SK-N-SH treated with all-trans-retinoic acid at 6 μM for 48 hours (cell line): ENCODE data around the gene PPID.

Experiments
- ATAC-seq: fragments of 200-7000 bp; cut with Tn5 transposase; 3 replicates; pipeline ENCODE4 v1.9.1; 2020; ENCODE audit warnings: mild to moderate bottlenecking, moderate library complexity
- ARNTL ChIP-seq: fragments of 450-650 bp; formaldehyde crosslinking; IDR thresholded peaks from 2 replicates; pipeline ENCODE4 v1.5.0; 2020; ENCODE audit warnings: low read depth, mild to moderate bottlenecking, moderate library complexity, borderline replicate concordance
- BACH2 ChIP-seq: fragments of 250-450 bp; sonication (Bioruptor Pico); IDR thresholded peaks from 2 replicates; pipeline ENCODE4 v1.9.0; 2021; ENCODE audit warnings: mild to moderate bottlenecking, borderline replicate concordance
- CSDC2 ChIP-seq: fragments of 250-450 bp; sonication (Bioruptor Pico); IDR thresholded peaks from 2 replicates; pipeline ENCODE4 v1.5.0; 2020; ENCODE audit warnings: mild to moderate bottlenecking, moderate library complexity
- ESRRG ChIP-seq: fragments of 250-450 bp; sonication (Bioruptor Pico); IDR thresholded peaks from 2 replicates; pipeline ENCODE4 v1.6.1; 2021; ENCODE audit warnings: mild to moderate bottlenecking
- GLIS3 ChIP-seq: fragments of 250-450 bp; sonication (Bioruptor Pico); IDR thresholded peaks from 2 replicates; pipeline ENCODE4 v1.5.0; 2020; ENCODE audit warnings: mild to moderate bottlenecking, moderate library complexity
- ISL1 ChIP-seq: fragments of 250-450 bp; sonication (Bioruptor Pico); IDR thresholded peaks from 2 replicates; pipeline ENCODE4 v2.1.2; 2022; ENCODE audit warnings: mild to moderate bottlenecking, moderate library complexity
- OSR1 ChIP-seq: fragments of 250-450 bp; sonication (Bioruptor Pico); IDR thresholded peaks from 2 replicates; pipeline ENCODE4 v1.8.0; 2022; ENCODE audit warnings: moderate library complexity, mild to moderate bottlenecking, inconsistent platforms
- PPARA ChIP-seq: fragments of 250-450 bp; sonication (Bioruptor Pico); IDR thresholded peaks from 2 replicates; pipeline ENCODE4 v1.5.0; 2020; ENCODE audit warnings: mild to moderate bottlenecking, borderline replicate concordance
- RARB ChIP-seq: fragments of 250-450 bp; sonication (Bioruptor Pico); IDR thresholded peaks from 2 replicates; pipeline ENCODE4 v1.8.0; 2021; ENCODE audit warnings: mild to moderate bottlenecking, moderate library complexity
- SNAI2 ChIP-seq: fragments of 250-450 bp; sonication (Bioruptor Pico); IDR thresholded peaks from 2 replicates; pipeline ENCODE4 v1.5.0; 2020; ENCODE audit warnings: mild to moderate bottlenecking, moderate library complexity
- TCF4 ChIP-seq: fragments of 250-450 bp; sonication (Bioruptor Pico); IDR thresholded peaks from 2 replicates; pipeline ENCODE4 v1.8.0; 2021; ENCODE audit warnings: mild to moderate bottlenecking, moderate library complexity, borderline replicate concordance
- TOX ChIP-seq: fragments of 250-450 bp; sonication (Bioruptor Pico); IDR thresholded peaks from 2 replicates; pipeline ENCODE4 v1.8.0; 2021; ENCODE audit warnings: mild to moderate bottlenecking, moderate library complexity, borderline replicate concordance
- ZFP3 ChIP-seq: fragments of 250-450 bp; sonication (Bioruptor Pico); IDR thresholded peaks from 2 replicates; pipeline ENCODE4 v1.5.0; 2020; ENCODE audit warnings: mild to moderate bottlenecking, moderate library complexity
- ZFP30 ChIP-seq: fragments of 450-650 bp; formaldehyde crosslinking; IDR thresholded peaks from 2 replicates; pipeline ENCODE4 v1.5.0; 2022; ENCODE audit warnings: mild to moderate bottlenecking, moderate library complexity
- ZNF565 ChIP-seq: fragments of 450-650 bp; formaldehyde crosslinking; conservative IDR thresholded peaks from 2 replicates; pipeline ENCODE4 v1.5.0; 2020; ENCODE audit warnings: low read depth, mild to moderate bottlenecking, moderate library complexity
- ZNF70 ChIP-seq: fragments of 450-650 bp; formaldehyde crosslinking; IDR thresholded peaks from 2 replicates; pipeline ENCODE4 v1.5.0; 2020; ENCODE audit warnings: mild to moderate bottlenecking, moderate library complexity
- ZNF8 ChIP-seq: fragments of 450-650 bp; formaldehyde crosslinking; IDR thresholded peaks from 2 replicates; pipeline ENCODE4 v1.5.0; 2020; ENCODE audit warnings: mild to moderate bottlenecking, moderate library complexity
- TF ChIP-seq, protein P1 (sequence below): fragments of 250-450 bp; sonication (Bioruptor Pico); IDR thresholded peaks from 2 replicates; pipeline ENCODE4 v1.5.0; 2020; ENCODE audit warnings: mild to moderate bottlenecking, moderate library complexity
- TF ChIP-seq, protein P2 (sequence below): fragments of 250-450 bp; sonication (Bioruptor Pico); IDR thresholded peaks from 2 replicates; pipeline ENCODE4 v1.5.1; 2020; ENCODE audit warnings: low read depth, mild to moderate bottlenecking, moderate library complexity
- TF ChIP-seq, protein P3 (sequence below): fragments of 250-450 bp; sonication (Bioruptor Pico); IDR thresholded peaks from 2 replicates; pipeline ENCODE4 v1.8.0; 2021; ENCODE audit warnings: low read depth, mild to moderate bottlenecking, moderate library complexity, borderline replicate concordance
- TF ChIP-seq, protein P4 (sequence below): fragments of 250-450 bp; sonication (Bioruptor Pico); IDR thresholded peaks from 2 replicates; pipeline ENCODE4 v1.5.1; 2021; ENCODE audit warnings: mild to moderate bottlenecking, moderate library complexity

Gene PPID

DNA sequence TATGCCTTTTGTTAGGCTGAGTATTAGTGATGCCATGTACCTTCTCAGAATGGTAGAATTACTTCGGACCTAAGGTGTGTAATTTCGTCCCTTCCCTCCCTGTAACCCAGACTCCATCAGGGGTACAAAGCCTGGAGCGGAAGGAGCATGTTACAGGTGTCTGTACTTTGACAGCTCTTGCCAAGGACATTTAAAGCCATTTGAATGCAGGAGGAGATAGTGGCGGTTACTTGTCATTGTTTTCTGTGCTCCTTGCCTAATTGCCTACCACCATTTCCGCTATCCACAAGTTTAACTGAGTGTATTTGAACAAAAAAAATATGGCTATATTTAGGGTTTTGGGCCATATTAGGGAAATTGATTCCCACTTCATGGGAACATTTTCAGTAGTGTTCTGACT lies 47.5 kb upstream of the PPID start (continued):
- TF ChIP-seq, protein P1, sequence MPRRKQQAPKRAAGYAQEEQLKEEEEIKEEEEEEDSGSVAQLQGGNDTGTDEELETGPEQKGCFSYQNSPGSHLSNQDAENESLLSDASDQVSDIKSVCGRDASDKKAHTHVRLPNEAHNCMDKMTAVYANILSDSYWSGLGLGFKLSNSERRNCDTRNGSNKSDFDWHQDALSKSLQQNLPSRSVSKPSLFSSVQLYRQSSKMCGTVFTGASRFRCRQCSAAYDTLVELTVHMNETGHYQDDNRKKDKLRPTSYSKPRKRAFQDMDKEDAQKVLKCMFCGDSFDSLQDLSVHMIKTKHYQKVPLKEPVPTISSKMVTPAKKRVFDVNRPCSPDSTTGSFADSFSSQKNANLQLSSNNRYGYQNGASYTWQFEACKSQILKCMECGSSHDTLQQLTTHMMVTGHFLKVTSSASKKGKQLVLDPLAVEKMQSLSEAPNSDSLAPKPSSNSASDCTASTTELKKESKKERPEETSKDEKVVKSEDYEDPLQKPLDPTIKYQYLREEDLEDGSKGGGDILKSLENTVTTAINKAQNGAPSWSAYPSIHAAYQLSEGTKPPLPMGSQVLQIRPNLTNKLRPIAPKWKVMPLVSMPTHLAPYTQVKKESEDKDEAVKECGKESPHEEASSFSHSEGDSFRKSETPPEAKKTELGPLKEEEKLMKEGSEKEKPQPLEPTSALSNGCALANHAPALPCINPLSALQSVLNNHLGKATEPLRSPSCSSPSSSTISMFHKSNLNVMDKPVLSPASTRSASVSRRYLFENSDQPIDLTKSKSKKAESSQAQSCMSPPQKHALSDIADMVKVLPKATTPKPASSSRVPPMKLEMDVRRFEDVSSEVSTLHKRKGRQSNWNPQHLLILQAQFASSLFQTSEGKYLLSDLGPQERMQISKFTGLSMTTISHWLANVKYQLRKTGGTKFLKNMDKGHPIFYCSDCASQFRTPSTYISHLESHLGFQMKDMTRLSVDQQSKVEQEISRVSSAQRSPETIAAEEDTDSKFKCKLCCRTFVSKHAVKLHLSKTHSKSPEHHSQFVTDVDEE (CRISPR knock-in tag), result no peak
- TF ChIP-seq ZNF8 (CRISPR knock-in tag), result no peak
- TF ChIP-seq CSDC2 (CRISPR knock-in tag), result no peak
- no peak for TF ChIP-seq ESRRG (CRISPR knock-in tag)

DNA sequence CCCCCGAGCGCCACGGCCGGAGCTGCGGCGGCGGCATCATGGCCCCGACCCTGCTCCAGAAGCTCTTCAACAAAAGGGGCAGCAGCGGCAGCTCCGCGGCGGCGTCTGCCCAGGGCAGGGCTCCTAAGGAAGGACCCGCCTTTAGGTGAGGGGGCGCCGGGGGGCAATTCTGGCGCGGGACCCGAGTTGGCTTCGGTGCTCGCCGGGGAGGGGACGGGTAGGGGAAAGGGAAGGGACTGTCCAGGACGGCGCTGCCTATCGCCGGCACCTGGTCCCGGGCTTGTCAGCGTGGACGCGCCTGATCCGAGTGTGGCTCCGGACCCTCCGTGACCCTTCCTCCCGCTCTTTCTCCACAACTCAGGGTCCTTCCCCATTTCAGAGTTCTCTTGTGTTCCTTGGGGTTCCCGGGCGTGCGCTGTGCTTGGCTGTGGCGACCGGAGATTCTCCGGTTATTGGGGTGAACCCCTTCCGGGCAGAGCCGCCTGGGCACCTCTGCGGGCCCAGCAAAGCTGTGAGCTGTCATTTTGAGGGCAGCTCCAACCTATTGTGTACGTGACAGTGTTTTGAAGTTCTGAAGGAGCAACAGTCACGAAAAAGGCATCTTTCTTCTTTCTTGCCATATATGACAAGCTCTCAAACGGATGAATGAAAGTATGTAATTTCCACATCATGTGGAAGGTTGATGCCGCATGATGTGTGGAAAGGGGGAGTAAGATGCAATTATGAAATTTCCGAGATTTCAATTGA lies 46.2 kb upstream of the PPID start:
- peak; percentile 68 for ATAC-seq
- 0 out of 2 replicates have a peak, but pooled peaks have one; percentile 20 for TF ChIP-seq TCF4 (CRISPR knock-in tag)
- no peak for TF ChIP-seq TOX (CRISPR knock-in tag)
- TF ChIP-seq, protein P2, sequence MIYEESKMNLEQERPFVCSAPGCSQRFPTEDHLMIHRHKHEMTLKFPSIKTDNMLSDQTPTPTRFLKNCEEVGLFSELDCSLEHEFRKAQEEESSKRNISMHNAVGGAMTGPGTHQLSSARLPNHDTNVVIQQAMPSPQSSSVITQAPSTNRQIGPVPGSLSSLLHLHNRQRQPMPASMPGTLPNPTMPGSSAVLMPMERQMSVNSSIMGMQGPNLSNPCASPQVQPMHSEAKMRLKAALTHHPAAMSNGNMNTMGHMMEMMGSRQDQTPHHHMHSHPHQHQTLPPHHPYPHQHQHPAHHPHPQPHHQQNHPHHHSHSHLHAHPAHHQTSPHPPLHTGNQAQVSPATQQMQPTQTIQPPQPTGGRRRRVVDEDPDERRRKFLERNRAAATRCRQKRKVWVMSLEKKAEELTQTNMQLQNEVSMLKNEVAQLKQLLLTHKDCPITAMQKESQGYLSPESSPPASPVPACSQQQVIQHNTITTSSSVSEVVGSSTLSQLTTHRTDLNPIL (CRISPR knock-in tag), result no peak
- TF ChIP-seq ZNF70 (CRISPR knock-in tag), result no peak

DNA sequence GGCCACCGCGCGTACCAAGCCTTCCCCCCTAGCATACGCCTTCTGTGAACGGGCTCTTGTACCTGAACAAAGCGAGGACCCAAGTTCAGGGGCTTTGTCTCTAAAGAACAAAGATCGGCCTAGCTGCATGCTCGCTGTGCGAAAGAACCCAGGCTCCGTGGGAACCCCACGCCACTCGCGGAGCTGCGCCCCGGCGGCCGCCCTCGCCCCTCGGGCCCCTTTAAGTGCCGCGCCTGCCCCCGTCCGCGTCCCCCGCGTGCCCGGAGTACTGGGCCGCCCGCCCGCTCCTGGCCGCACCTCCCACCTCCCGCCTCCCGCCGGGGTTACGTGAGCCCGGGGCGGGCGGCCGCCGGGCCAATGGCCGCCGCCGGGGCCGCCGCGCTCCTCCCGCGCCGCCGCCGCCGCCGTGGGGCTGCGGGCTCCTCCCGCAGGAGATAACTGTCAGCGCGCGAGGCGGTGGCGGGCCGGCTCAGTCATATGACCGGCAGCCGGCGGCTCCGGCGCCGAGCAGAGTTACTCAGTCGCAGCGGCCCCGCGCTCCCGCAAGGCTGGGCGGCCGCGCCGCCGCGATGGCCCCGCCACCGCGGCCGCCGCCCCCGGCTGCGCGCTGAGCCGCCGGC lies 45.5 kb upstream of the PPID start, which contains the start of gene FNIP2:
FNIP2 (plus strand) TSS at position 472 of the 620 bp plus-strand sequence. CDS start 187 bp downstream, outside the sequence.
- ATAC-seq, result peak; percentile 93
- no peak for TF ChIP-seq ISL1
- TF ChIP-seq, protein P3, sequence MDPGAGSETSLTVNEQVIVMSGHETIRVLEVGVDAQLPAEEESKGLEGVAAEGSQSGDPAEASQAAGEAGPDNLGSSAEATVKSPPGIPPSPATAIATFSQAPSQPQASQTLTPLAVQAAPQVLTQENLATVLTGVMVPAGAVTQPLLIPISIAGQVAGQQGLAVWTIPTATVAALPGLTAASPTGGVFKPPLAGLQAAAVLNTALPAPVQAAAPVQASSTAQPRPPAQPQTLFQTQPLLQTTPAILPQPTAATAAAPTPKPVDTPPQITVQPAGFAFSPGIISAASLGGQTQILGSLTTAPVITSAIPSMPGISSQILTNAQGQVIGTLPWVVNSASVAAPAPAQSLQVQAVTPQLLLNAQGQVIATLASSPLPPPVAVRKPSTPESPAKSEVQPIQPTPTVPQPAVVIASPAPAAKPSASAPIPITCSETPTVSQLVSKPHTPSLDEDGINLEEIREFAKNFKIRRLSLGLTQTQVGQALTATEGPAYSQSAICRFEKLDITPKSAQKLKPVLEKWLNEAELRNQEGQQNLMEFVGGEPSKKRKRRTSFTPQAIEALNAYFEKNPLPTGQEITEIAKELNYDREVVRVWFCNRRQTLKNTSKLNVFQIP, result no peak
- TF ChIP-seq, protein P1 (CRISPR knock-in tag), result 0 out of 2 replicates have a peak, but pooled peaks have one; percentile 41
- no peak for TF ChIP-seq ARNTL (CRISPR knock-in tag)
- no peak for TF ChIP-seq OSR1
- TF ChIP-seq CSDC2 (CRISPR knock-in tag), result no peak
- no peak for TF ChIP-seq TCF4 (CRISPR knock-in tag)
- no peak for TF ChIP-seq TOX (CRISPR knock-in tag)

DNA sequence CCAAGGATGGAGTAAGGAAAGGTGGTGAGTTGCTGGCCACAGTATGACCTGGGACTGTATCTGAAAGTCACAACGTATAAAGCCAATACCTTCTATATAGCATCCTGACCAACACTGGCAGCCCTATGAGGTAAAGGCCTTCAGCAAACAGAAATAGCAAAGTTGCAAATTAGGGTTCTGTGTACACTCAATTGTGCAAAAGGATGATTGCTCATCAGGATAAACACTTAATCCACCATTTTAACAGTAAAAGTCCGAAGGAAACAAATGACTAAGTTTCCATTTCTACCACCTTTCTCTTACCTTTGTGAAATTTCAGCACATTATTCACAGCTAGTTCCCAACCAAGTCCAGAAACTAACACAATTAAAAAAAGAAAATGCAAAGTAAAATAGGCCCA lies 44.3 kb upstream of the PPID start:
- ATAC-seq, result no peak
- TF ChIP-seq SNAI2 (no peak), TOX (CRISPR knock-in tag) (no peak), CSDC2 (CRISPR knock-in tag) (no peak)

DNA sequence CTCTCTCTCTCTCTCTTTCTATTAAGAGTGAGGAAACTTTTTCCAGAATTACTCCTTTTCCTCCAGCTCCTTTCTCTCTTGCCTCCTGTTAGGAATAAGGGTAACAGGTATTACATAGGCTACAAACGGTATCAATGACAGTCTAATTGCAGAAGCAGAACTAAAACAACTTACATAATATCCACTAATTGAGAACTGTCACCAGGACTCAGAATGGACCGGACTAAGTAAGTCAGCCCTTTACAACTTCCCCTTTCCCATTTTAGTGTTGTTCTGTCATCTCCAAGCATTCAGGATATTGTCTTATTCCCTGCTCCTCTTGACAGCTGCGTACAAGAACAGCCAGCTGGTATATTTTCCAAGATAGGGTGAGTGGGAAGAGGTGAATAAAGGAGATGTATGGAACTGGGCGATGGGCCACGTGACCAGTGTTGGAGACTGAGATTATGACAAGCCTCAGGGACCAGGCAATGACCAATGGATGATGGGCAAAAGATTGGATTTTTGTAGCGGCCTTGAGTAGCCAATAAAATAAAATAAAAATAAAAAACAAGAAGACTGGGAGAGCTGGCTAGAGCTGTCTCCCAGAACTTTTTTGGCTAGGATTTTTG lies 43.3 kb upstream of the PPID start:
- no peak for ATAC-seq
- TF ChIP-seq, protein P4, sequence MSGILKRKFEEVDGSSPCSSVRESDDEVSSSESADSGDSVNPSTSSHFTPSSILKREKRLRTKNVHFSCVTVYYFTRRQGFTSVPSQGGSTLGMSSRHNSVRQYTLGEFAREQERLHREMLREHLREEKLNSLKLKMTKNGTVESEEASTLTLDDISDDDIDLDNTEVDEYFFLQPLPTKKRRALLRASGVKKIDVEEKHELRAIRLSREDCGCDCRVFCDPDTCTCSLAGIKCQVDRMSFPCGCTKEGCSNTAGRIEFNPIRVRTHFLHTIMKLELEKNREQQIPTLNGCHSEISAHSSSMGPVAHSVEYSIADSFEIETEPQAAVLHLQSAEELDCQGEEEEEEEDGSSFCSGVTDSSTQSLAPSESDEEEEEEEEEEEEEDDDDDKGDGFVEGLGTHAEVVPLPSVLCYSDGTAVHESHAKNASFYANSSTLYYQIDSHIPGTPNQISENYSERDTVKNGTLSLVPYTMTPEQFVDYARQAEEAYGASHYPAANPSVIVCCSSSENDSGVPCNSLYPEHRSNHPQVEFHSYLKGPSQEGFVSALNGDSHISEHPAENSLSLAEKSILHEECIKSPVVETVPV (CRISPR knock-in tag), result no peak
- TF ChIP-seq ZNF565 (CRISPR knock-in tag) (no peak), ZFP3 (no peak), TOX (CRISPR knock-in tag) (no peak), PPARA (CRISPR knock-in tag) (no peak), RARB (no peak), ZFP30 (CRISPR knock-in tag) (no peak), GLIS3 (CRISPR knock-in tag) (no peak), ZNF8 (CRISPR knock-in tag) (no peak), BACH2 (CRISPR knock-in tag) (no peak), TCF4 (CRISPR knock-in tag) (no peak), ZNF70 (CRISPR knock-in tag) (no peak)
- TF ChIP-seq, protein P2 (CRISPR knock-in tag), result no peak
